Right lobe of liver (tissue), 6 donors: ENCODE measurements around the gene RTP5. TPM values are rescaled to one million over a fixed set of nuclear protein-coding genes. Genes with fewer than 3 reads are reported as not detected.
"Not testable (repeated sequence)": the region's sequence is repeated elsewhere in the genome, so short reads cannot be mapped to it uniquely, and the experiment has no call there.

Source experiments
- ATAC-seq, 4 donors: fragments of 200-7000 bp; cut with Tn5 transposase; one replicate each; pipeline ENCODE4 v1.9.1; 2020; ENCODE audit warnings: mild to moderate bottlenecking in 4 of 4, moderate library complexity in 4 of 4
- DNase-seq, 3 donors: peaks; one replicate each; pipeline ENCODE4 v3.0.0-alpha.2; 2020
- H3K27ac ChIP-seq, 3 donors: fragments of 200-600 bp; one replicate each; pipeline ENCODE4 v1.8.0; 2022
- H3K27me3 ChIP-seq, 2 donors: fragments of 200-600 bp; one replicate each; pipeline ENCODE4 v1.8.0; 2022
- H3K36me3 ChIP-seq, 4 donors: fragments of 200-600 bp; sonication (generic) in 1 of 4; one replicate each; pipeline versions ENCODE4 v1.5.1 to v1.8.0; 2017 to 2022; ENCODE audit warnings: control low read depth in 1 of 4
- H3K4me1 ChIP-seq, 4 donors: fragments of 200-600 bp; sonication (generic) in 1 of 4; one replicate each; pipeline versions ENCODE4 v1.5.1 to v1.8.0; 2017 to 2022; ENCODE audit warnings: control low read depth in 1 of 4
- H3K4me3 ChIP-seq, 3 donors: fragments of 200-600 bp; one replicate each; pipeline ENCODE4 v1.8.0; 2022
- H3K9me3 ChIP-seq, 4 donors: fragments of 200-600 bp; sonication (generic) in 1 of 4; one replicate each; pipeline versions ENCODE4 v1.5.1 to v1.8.0; 2017 to 2022; ENCODE audit warnings: control low read depth in 1 of 4
- CTCF ChIP-seq, 4 donors: fragments of 200-600 bp in 3 of 4; fragments of 450-650 bp in 1 of 4; IDR thresholded peaks; one replicate each; pipeline versions ENCODE4 v1.5.1 to v1.8.0; 2016 to 2022; ENCODE audit warnings: antibody characterized with exemption in 4 of 4, mild to moderate bottlenecking in 2 of 4
- POLR2A ChIP-seq: fragments of 450-650 bp; IDR thresholded peaks from one replicate; pipeline ENCODE4 v1.6.1; 2017; ENCODE audit warnings: antibody characterized with exemption, mild to moderate bottlenecking
- WGBS: methylation state at CpG from one replicate; pipeline ENCODE4 v1.1.6; 2018; ENCODE audit warnings: low coverage, low lambda C conversion rate; ENCODE audit not compliant: insufficient coverage; ENCODE audit errors: missing lambda C conversion rate; 5-methylcytosine and 5-hydroxymethylcytosine counted together
- intact Hi-C, 2 donors: fragments of 100-400 bp; cut with DNase I; formaldehyde crosslinking; loops; one replicate each; pipeline versions ENCODE4 v1.11.2 to v1.14.1; 2022
- total RNA-seq, 6 experiments: library from RNA; depleted of rRNA in 2 of 6; stranded (reverse); fragments of >200 nt in 2 of 6; fragmentation: NEBNext Ultra II Directional in 3 of 6; extraction: Animal tissue kit (Norgen Biotek cat#: 25700) in 3 of 6; gene quantifications; one replicate each; pipeline versions ENCODE4 v1.1.0 to v1.2.4, GENCODE V29; 2016 to 2023
- donor health status: DM: no; HTN: yes; CAD: no.
- donor health status: DM: no; HTN: no; CAD: no.
- donor health status: DM: no; HTN: no; CAD: no.
- donor health status: DM: no; HTN: yes; CAD: no.
- donor health status: DM: no; HTN: yes; CAD: no.

RTP5 gene
- total RNA-seq, 6 experiments from 2014 or later, result not detected

- Histone ChIP-seq H3K9me3 (no peaks in the 10 kb centered on the region), H3K27me3 (no peaks in the 10 kb centered on the region), H3K4me3 (no peak overlapping the region), H3K36me3 (no peaks in the 10 kb centered on the region), H3K4me1 (peaks cover 0 to 8% (median 0%) of the 10 kb centered on the region in 4 donors), H3K27ac (no peak overlapping the region)
- WGBS, result 88% methylated on average over 24 of the region's 26 CpGs
- TF ChIP-seq POLR2A (no peak), CTCF (IDR thresholded peaks at IDR 0.05) (no peak)
- DNase-seq, result peak in 1 of 3 donors; percentile 40
- ATAC-seq, result no peak
- intact Hi-C loops, result no loop called here
These were observed 41.3 kb downstream of the RTP5 start for GRCh38 chr2:241910604-241911520.

GRCh38 chr2:241911551-241911950 is 42.0 kb downstream of the RTP5 start:
- intact Hi-C loops, result no loop called here
- H3K36me3 ChIP-seq, result no peaks in the 10 kb centered on the region
- 92% methylated on average over 10 of the region's 10 CpGs for WGBS
- ATAC-seq (no peak), DNase-seq (peak in 1 of 3 donors; percentile 31)
- H3K27me3 ChIP-seq, result no peaks in the 10 kb centered on the region
- H3K4me1 ChIP-seq, result peaks cover 0 to 8% (median 0%) of the 10 kb centered on the region in 4 donors
- no peaks in the 10 kb centered on the region for H3K9me3 ChIP-seq
- TF ChIP-seq POLR2A, result no peak
- H3K27ac ChIP-seq, result no peak overlapping the region
- H3K4me3 ChIP-seq, result no peak overlapping the region

DNA sequence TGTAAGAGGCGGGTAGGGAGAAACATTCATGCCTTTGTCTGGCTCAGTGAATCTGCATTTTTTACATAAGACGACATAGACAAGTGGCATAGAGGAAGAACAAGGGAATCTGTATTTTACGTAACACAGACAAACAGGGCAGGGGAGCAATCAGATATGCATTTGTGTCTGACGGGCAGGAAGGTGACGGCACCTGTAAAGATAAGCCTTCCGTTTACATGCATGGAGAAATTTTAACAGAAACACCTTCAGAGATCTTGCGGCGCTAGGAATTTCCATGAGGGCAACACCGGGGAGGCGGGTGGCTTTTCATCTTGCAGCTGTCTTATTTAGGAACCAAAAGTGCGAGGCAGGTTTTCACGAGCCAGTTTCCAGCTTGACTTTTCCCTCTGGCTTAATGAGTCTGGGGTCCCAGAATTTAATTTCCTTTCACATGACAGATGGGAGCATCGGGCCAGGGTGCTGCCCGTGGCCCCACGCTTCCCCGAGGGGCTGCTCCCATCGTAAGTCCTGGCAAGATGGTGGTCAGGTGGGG is 42.6 kb downstream of the RTP5 start:
- intact Hi-C loops, result no loop called here
- peaks cover 0 to 8% (median 0%) of the 10 kb centered on the region in 4 donors for H3K4me1 ChIP-seq
- H3K27ac ChIP-seq, result no peak overlapping the region
- no peaks in the 10 kb centered on the region for H3K36me3 ChIP-seq
- TF ChIP-seq POLR2A (no peak), CTCF (IDR thresholded peaks at IDR 0.05) (no peak)
- 94% methylated on average over 17 of the region's 17 CpGs for WGBS
- ATAC-seq, result no peak
- no peaks in the 10 kb centered on the region for H3K9me3 ChIP-seq
- peak in 1 of 3 donors; percentile 34 for DNase-seq
- H3K27me3 ChIP-seq, result no peaks in the 10 kb centered on the region
- no peak overlapping the region for H3K4me3 ChIP-seq

DNA sequence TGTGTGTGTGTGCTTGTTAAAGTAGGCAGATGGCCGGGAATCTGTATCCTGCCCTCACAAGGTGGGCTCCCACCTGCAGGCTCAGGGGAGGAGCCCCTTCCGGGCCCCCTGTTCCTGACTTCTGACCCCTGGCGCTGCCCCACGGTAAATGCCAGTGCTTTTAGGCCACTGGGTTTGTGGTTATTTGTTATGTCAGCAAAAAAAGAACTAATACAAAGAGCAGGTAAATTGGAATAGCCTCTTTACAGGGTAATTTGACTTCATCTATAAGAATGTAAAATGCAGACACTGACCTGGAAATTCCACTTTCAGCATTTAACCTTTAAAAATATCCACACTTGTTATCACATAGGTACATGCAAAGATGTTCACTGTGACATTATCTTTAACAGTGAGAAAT is 44.2 kb downstream of the RTP5 start:
- H3K36me3 ChIP-seq, result no peaks in the 10 kb centered on the region
- no peaks in the 10 kb centered on the region for H3K9me3 ChIP-seq
- no peak overlapping the region for H3K4me3 ChIP-seq
- no peak for ATAC-seq
- WGBS, result no CpG with 5 or more reads among the region's 4 CpGs
- H3K27me3 ChIP-seq, result no peaks in the 10 kb centered on the region
- DNase-seq, result peak in 1 of 3 donors; percentile 18
- intact Hi-C loops, result no loop called here
- H3K27ac ChIP-seq, result no peak overlapping the region
- H3K4me1 ChIP-seq, result peaks cover 0 to 8% (median 0%) of the 10 kb centered on the region in 4 donors
- TF ChIP-seq CTCF (IDR thresholded peaks at IDR 0.05) (no peak), POLR2A (no peak)

DNA sequence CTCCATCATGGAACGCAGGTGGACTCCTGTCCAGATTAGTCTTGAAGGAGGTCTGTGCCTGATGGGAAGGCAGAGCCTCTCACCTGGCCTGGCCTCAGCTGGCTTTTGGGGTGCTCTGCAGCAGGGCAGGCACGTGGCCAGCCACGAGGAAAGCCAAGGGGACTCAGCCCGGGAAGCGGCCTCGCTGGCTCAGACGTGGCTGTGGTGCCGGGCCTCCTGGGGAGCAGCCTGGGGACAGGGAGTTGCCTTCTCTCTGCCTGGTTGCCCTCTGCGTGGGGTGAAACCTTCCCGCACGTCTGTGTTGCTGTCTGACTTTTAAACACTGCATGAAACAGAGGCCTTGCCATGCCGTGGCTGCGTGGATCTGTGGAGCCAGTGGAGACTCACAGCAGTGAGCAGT is 45.0 kb downstream of the RTP5 start:
- no peak overlapping the region for H3K4me3 ChIP-seq
- intact Hi-C loops, result no loop called here
- H3K27me3 ChIP-seq, result no peaks in the 10 kb centered on the region
- peak in 1 of 4 donors; percentile 37 for ATAC-seq
- no peaks in the 10 kb centered on the region for H3K36me3 ChIP-seq
- peak in 2 of 3 donors; percentile 40 to 44 for DNase-seq
- H3K9me3 ChIP-seq, result no peaks in the 10 kb centered on the region
- peaks cover 0 to 5% (median 0%) of the 10 kb centered on the region in 4 donors for H3K4me1 ChIP-seq
- H3K27ac ChIP-seq, result no peak overlapping the region
- WGBS, result no CpG with 5 or more reads among the region's 13 CpGs
- TF ChIP-seq CTCF (IDR thresholded peaks at IDR 0.05), result no peak
- TF ChIP-seq POLR2A, result no peak

DNA sequence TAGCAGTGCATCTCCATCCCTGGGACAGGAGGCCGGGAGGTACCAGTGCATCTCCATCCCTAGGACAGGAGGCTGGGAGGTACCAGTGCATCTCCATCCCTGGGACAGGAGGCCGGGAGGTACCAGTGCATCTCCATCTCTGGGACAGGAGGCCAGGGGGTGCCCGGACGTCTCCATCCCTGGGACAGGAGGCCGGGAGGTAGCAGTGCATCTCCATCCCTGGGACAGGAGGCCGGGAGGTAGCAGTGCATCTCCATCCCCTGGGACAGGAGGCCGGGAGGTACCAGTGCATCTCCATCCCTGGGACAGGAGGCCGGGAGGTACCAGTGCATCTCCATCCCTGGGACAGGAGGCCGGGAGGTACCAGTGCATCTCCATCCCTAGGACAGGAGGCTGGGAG is 52.1 kb downstream of the RTP5 start:
- H3K27me3 ChIP-seq, ATAC-seq, H3K4me3 ChIP-seq, intact Hi-C loops, H3K9me3 ChIP-seq, H3K4me1 ChIP-seq, H3K36me3 ChIP-seq, H3K27ac ChIP-seq, DNase-seq: not testable (repeated sequence)
- no CpG with 5 or more reads among the region's 9 CpGs for WGBS
